ENCODE data around the gene C11orf86. TPM values are rescaled to one million over a fixed set of nuclear protein-coding genes. Genes with fewer than 3 reads are reported as not detected.

Gene C11orf86
- total and polyA plus RNA-seq, 10 of the 15 experiments (the other 5 are each of a cell fraction or from before 2014, with no cell fraction given) = not detected

GRCh38 chr11:66958232-66958955 is 16.7 kb upstream of the C11orf86 start, which contains the start of gene PC (continued):
- peak; percentile 66 for TF ChIP-seq FOS (IDR thresholded peaks at IDR 0.05; ENCODE audit: borderline replicate concordance, extremely low read depth, insufficient read length)
- peak; percentile 96 for TF ChIP-seq SP1 (IDR thresholded peaks at IDR 0.05; ENCODE audit: low read depth, low read length)
- peak; percentile 47; the same call in 1 of the 2 replicates for TF ChIP-seq CREM (IDR thresholded peaks at IDR 0.05; ENCODE audit: low read depth)
- TF ChIP-seq BHLHE40 (IDR thresholded peaks at IDR 0.05; ENCODE audit: borderline replicate concordance in 1 of 2, low read depth in 2 of 2, low read length in 1 of 2) = peak in 1 of 2 experiments; percentile 67; a peak in 3 of 4 replicates
- TF ChIP-seq POLR2A (IDR thresholded peaks at IDR 0.05; ENCODE audit: low read depth, low read length) = peak; percentile 87
- TF ChIP-seq YY1 (IDR thresholded peaks at IDR 0.05; ENCODE audit: low read depth, low read length) = 0 out of 2 replicates have a peak, but pooled peaks have one; percentile 21
- TF ChIP-seq ZNF622 (IDR thresholded peaks at IDR 0.05) = peak; percentile 53; the same call in 1 of the 2 replicates
- peak; percentile 97 for TF ChIP-seq PKNOX1 (IDR thresholded peaks at IDR 0.05)
- peak; percentile 68; the same call in 1 of the 2 replicates for TF ChIP-seq ATF3 (IDR thresholded peaks at IDR 0.05; ENCODE audit: borderline replicate concordance, extremely low read depth, low read depth, low read length)
- TF ChIP-seq SPI1 (IDR thresholded peaks at IDR 0.05; ENCODE audit: borderline replicate concordance, insufficient read depth, low read depth, low read length) = peak; percentile 34; the same call in 1 of the 2 replicates
- TF ChIP-seq FOXM1 (IDR thresholded peaks at IDR 0.05; ENCODE audit: low read depth, low read length) = no peak
- TF ChIP-seq CEBPB (IDR thresholded peaks at IDR 0.05; ENCODE audit: borderline replicate concordance in 1 of 2, low read depth in 2 of 2, low read length in 2 of 2) = no peak
- peak in 1 of 2 experiments; percentile 67; a peak in 2 of 3 replicates for TF ChIP-seq EGR1 (IDR thresholded peaks at IDR 0.05; ENCODE audit: borderline replicate concordance in 1 of 2, low read depth in 2 of 2, low read length in 2 of 2)
- no peak for TF ChIP-seq TAF1 (IDR thresholded peaks at IDR 0.05; ENCODE audit: borderline replicate concordance, low read depth, low read length)
